HG02588 (cell line): ENCODE data around the gene MYBPC1.
A peak's percentile ranks its signal among the peaks of the same experiment; 100 is the strongest.
"Not testable (repeated sequence)": the region's sequence is repeated elsewhere in the genome, so short reads cannot be mapped to it uniquely, and the experiment has no call there.

Experiments
- ATAC-seq: cut with Tn5 transposase; IDR thresholded peaks from one replicate; pipeline ENCODE4 v1.9.1; 2021; ENCODE audit warnings: mild to moderate bottlenecking, moderate library complexity; ENCODE audit not compliant: unreplicated experiment

MYBPC1 gene

DNA sequence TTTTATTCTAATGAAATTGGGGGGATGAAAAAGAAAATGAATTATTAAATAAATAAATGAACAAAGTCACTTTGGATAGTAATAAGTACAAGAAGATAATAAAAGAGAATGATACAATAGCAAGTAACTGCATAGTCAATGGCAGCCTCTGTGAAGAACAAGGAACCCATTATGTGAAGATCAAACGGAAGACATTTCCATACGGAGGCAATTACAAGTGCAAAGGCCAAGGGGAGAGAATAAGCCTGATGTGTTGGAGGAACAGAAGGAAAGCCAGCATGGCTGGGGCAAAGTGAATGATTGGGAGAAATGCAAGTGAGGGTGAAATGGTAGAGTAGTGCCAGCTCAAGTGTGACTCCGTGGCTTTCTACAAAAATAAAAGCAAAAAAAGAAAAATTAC, 58.7 kb downstream of the MYBPC1 start:
- no peak for ATAC-seq

DNA sequence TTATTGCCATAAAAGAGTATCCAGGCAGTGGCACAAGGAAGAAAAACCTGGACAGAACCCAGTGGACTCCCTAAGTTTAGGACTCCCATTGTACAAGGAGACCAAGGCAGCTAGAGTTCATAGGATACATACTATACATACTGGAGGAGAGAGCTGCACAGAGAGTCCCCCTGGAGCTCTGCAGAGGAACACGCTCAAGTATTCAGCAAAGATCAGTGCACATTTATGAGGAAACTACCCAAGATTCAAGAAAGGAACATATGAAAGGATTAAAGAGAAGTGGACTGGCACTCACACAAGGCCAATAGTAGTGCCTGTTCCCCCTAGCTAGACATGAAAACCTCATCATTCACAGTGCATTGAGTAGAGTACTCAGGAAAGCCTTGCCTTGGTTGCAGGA, 59.7 kb downstream of the MYBPC1 start:
- ATAC-seq: no peak

DNA sequence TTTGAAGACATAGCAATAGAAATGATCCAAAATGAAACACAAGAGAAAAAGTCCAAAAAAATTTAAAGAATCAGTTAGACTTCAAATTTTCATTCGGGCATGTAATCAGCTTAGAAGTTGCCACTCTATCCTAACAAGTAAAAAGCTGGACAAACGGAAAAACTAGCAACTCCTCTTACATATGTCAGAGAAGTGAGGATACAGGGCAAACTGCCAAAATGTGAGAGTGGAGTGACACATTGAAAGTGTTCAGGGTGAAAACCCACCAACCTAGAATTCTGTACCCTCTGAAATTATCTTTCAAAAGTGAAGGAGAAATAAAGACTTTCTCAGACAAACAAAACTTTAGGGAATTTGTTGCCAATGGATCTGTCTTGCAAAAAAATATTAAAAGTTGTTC, 60.6 kb downstream of the MYBPC1 start:
- no peak for ATAC-seq

DNA sequence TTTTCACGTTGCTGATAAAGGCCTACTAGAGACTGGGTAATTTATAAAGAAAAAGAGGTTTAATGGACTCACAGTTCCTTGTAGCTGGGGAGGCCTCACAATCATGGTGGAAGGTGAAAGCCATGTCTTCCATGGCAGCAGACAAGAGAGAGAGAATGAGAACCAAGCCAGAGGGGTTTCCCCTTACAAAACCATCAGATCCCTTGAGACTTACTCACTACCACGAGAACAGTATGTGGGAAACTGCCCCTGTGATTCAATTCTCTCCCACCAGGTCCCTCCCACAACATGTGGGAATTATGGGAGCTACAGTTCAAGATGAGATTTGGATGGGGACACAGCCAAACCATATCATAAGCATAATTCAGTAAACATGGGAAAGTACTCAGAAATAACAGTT, 65.9 kb downstream of the MYBPC1 start:
- not testable (repeated sequence) for ATAC-seq

DNA sequence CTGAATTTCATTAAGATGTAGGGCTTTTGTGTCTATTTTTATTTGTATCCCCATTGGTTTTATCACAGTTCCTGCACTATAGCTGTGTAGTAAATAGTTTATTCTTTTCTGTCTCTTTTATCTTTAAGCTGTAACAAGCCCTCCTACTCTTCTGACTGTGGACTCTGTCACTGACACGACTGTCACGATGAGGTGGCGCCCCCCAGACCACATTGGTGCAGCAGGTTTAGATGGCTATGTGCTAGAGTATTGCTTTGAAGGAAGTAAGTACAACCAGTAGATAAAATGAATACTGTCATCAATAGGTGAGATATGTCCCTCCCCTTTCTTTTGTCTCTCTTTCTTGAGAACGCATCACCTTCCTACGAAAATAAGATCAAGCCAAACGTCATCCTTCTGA, 68.5 kb downstream of the MYBPC1 start:
- no peak for ATAC-seq

DNA sequence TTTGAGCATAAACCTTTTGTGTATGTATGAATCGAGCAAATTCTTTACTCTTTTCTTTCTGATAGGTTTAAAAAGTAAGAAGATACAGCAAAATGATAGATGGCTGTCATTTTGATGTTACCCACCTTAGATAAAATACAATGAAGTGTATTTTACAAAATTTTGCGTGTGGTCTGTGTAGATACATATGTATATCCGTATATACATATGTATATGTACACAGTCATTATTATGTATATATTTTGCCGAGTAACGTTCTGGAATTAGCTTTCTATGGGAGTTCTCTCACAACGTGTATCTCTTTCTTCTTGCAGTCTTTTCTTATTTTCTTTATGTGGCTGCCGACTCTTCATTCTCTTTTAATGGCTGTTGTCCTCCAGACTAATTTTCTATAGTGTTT, 70.2 kb downstream of the MYBPC1 start:
- no peak for ATAC-seq

DNA sequence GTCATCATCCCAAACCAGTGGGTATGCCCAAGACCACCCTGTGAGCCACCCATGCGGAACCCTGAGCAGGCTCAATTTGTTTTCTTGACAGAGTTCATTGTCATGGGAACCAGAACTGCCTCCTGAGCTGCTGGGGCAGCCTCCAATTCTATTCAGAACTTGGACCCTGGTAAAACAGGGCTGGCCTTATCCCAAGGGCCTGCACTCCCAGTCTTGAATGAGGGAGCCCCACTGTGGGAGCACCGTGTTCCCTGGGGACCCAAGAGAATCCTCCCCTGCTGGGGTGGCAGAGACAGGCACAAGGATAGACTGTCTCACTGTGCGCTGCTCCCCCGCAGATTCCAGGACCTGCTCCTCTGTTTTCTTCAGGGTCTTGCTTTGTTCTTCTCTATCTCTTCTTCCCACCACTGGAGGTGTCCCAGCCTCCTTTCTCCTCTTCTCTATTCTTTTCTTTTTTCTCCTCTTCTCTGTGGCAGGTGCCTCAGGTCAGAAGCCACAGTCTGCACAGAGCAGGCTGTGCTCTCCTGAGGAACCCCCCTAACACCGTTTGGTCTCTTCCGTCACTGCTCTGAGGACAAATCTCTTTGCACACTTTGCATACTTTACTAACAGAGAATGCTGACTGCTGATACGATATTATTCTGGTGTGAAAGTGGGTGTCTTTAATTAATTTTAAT, 71.4 kb downstream of the MYBPC1 start:
- ATAC-seq: no peak

DNA sequence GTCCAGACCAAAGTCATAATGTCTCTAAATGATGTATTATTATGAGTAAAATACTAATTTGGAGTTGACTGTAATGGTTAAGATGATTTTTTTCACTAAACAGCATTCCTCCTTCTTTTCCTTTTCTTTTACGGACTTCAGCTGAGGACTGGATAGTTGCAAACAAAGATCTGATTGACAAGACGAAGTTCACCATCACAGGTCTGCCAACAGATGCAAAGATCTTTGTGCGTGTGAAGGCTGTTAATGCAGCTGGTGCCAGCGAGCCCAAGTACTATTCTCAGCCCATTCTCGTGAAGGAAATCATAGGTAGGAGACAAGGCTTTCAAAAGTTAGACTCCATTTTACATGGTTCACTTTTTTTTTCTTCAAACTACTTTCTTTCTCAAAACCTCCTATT, 72.8 kb downstream of the MYBPC1 start:
- ATAC-seq: no peak

DNA sequence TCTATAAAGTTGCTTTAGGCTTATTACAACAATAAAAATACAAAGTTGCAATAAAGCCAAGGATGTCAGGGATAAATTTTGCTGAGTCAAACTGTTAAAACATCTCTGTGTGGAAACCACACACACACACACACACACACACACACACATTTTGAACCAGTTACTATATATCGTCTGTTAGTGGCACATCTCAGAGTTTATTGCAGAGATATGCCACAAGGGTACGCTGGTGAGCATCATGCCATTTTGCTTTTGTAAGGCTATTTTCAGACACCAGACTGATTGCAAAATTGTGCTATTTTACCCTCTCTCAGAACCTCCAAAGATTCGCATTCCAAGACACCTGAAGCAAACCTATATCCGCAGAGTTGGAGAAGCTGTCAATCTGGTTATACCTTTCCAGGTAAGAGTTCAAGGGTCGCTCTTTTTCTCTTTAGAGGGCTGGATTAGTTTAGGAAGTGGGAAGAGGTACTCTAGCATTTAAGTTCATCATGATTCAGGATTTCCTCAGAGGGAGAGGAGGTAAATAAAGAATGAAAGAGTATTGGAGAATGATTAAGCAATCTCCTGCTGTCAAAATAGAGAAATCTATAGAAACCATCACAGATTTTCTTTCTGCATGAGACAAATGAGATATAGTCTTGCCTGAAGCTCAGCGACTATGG, 75.4 kb downstream of the MYBPC1 start:
- ATAC-seq: no peak

DNA sequence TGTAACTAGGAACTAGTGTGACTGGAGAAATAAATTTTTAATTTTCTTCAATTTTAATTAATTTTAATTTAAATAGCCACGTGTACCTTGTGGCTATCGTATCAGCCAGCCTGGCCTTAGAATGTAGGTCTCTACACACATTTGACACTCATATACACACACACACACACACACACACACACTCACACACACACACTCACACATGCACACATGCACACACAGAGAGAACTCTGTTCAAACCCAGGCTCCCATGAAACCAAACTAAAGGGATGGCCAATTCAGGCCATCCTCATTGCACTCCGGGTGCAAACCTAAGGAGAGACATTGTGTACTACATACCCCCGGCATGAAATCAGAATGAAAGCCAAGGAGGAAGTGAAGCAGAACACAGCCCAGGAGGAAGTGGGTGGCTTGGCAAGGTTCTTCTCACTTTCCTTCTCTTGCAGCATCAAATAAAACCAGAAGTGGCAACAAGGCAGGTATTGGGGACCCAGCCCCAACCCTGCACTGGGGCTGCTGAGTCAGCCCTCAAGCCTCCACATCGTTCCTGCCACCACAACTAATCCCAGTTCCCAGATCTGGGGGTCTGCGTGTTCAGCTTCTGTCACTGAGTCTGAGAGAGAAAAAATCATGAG, 76.5 kb downstream of the MYBPC1 start:
- ATAC-seq: peak; percentile 80

DNA sequence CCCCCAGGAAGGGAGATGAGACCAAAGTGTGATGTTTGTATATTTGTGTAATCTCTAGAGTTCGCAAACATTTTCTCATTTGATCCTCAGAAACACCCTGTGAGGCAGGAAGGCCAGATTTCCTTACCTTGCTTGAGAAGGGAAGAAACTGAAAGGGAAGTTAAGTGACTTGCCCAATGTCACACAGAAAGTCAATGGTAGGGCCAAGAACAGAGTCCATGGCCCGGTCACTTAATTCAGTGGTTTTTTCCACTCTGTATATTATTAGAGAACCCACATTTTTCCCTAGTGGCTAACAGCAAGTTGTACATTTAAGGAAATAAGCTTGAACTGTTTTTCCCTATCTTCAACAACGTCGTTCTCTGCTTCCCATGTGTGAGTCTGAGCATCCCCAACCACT, 77.1 kb downstream of the MYBPC1 start:
- ATAC-seq: no peak

DNA sequence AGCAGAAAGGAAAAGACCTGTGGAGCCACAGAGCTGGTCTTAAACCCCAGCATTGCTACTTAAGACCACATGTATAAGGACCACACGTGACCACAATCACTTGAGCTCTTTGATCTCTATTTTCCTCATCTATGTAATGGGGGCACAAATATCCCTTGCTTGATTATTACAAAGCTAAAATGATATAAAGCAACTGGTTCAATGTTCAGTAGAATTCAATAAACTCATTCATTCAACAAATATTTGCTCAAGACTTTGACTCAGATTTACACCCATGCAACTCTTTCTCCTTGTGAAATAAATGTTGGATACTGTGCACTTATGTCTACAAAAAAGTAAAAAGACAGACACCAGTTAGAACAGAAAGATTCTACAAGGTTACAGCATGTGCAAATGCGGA, 80.8 kb downstream of the MYBPC1 start:
- ATAC-seq: no peak

DNA sequence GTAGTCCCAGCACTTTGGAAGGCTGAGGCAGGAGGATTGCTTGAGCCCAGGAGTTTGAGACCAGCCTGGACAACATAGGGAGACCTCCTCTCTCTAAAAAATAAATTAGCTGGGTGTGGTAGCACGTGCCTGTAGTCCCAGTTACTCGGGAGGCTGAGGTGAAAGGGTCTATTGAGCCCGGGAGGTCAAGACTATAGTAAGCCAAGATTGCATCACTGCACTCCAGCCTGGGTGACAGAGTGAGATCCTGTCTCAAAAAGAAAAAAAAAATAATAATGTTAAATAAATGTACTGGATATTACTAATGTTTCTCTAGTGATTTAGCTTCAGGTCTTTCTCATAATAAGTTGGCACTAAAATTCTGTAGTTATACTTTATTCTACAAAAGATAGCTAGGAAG, 81.7 kb downstream of the MYBPC1 start:
- not testable (repeated sequence) for ATAC-seq

DNA sequence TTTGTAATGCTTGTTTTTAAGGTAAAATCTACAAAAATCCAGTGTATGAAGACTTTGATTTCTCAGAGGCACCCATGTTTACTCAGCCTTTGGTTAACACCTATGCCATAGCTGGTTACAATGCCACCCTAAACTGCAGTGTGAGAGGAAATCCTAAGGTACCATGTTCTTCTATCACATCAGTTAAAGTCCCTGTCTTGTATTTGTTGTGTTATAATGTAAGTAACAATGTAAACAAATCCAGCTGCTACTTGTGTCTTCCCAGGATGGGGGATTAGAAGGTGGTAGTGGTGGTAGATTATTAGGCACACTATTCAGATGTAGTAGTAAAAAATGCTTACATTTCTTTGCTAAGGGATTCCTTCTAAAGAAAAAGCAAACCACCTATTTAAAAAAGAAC, 83.3 kb downstream of the MYBPC1 start:
- ATAC-seq: no peak

DNA sequence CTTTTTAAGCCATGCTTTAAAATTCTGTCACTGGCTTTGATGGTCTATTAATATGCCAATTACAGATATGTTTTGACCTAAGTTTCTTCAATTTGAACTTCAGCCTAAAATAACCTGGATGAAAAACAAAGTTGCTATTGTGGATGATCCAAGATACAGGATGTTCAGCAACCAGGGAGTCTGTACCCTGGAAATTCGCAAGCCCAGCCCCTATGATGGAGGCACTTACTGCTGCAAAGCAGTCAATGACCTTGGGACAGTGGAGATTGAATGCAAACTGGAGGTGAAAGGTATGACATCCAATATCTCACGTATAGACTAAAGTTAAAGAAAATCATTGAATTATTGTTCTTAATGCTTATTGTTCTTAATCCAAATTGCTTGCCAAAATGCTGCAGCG, 85.5 kb downstream of the MYBPC1 start:
- ATAC-seq: no peak

DNA sequence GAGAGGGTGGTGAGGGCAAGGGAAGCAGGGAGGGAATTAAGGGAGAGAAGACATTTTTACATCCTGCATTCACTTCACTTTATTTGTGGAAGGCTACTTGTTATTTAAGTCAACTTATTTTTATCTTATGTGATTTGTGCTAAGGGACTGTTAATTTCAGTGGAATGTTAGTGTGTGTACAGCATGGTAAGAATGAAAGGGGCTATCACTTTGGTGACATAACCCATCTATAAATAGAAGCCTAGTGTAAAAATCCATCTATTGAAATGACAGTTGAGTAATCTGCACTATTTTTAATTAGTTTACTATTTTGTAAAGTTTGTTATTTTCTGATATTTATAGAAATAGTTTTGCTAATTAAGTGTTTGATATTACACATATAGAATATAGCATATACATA, 85.9 kb downstream of the MYBPC1 start:
- no peak for ATAC-seq

DNA sequence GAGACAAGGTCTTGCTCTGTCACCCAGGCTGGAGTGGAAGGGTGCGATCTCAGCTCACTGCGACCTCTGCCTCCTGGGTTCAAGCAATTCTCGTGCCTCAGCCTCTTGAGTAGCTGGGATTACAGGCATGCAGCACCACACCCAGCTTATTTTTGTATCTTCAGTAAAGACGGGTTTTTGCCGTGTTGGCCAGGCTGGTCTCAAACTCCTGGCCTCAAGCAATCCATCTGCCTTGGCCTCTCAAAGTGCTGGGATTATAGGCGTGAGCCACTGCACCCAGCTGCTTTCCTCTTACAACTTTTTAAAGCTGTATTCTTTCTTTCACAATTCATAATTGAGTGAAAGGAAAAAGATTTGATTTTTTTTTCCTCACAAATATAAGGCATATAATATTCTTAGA, 86.9 kb downstream of the MYBPC1 start:
- ATAC-seq: not testable (repeated sequence)

DNA sequence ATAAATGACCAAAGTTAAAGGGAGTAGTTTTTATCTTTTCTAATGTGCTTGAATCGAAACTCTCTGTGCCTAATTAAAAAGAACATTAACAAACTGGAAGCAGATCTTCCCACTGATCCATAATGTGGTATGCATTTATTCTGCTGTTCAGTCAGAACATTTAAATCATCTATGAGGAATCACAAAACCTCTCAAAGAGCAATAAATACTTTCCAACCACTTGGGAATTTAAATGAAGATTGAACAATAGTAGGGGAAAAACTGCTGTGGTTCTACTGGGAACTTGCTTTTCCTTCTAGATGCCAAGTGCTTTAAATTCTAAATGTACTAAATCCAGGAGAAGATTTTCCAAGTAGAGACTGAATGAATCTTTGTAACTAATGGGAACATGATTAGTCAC, 90.3 kb downstream of the MYBPC1 start:
- no peak for ATAC-seq

DNA sequence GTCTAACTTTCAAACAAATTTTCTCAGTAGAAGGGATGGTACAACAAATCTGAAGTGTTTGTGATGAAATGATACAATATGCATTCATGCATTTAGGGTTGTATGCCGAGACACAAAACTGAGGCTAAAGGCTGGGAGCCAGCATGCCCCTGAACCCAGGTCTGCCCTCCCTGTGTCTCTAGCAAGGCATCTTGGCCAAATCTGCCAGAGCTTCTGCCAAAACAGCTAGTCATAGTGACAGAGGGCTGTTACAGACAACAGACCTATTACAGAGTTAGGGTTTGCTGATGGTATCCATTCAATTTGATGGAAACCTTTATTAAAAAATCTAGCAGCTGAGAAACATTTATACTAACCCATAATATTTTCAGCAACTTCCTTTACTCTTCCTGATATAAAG, 91.4 kb downstream of the MYBPC1 start:
- no peak for ATAC-seq

DNA sequence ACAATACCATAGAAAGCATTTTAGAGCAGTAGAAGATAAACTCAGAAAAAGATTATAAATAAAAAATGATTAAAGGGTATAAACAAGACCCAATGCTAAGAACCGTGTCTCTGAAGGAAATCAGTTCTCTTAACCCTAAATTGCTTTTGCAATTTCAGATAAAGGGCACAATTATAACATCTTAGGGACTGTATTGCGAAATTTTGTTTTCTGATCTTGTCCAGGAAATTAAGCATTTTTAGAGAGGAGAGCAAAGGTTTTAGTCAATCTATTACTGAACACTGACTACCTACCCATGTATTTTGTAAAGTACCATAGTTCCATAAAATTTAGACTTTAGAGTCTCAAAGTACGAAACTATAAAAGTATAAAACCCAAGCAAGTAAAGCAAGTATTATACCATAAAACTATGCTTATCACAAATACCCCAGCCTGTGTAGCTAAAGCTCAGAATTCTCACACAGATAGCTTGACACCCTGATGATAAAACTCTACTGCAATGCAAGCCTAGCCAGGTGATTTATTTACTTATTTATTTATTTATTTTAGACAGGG, 95.8 kb downstream of the MYBPC1 start:
- ATAC-seq: no peak

DNA sequence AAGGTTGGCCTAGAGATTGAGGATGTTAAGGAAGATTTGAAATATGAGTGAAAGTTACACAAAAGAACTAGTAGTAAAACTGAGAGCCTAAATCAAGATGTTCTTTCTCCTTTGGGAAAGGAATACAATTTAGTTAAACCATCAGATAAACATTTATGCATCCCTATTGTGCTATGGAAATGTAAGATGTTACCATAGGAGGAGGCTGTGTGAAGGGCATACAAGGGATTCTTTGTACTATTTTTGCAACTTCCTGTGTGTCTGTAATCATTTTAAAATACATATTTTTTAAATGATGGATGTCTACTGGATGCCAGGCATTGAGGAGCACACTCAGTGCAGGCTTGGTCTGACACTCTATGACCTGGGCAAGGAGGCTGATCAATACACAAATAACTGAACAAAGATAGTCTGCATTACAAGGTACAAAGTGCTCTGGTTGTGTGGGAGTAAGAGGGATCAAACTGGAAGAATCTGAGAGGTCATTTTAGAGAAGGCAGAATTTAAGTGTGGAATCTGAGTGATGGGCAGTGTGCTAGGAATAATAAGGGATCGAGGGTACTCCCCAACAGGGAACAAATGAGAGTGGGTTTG, 96.8 kb downstream of the MYBPC1 start:
- ATAC-seq: no peak
